Activated T-cell treated with anti-CD3 and anti-CD28 coated beads, Interleukin-2, amount 50 U/mL, for 72 hours (primary cell): Measurements from ENCODE around the gene OR6M1. TPM values are rescaled to one million over a fixed set of nuclear protein-coding genes. Genes with fewer than 3 reads are reported as not detected.

Experiments
- ATAC-seq, 2 donors: fragments of 150-1000 bp; cut with Tn5 transposase; replicated peaks in 1 of 2; 2 replicates each; pipeline ENCODE4 v1.10.0; 2021; ENCODE audit warnings: moderate library complexity in 2 of 2, mild to moderate bottlenecking in 1 of 2
- DNase-seq, 2 donors: peaks; one replicate each; pipeline ENCODE4 v3.0.0; 2021 to 2022; ENCODE audit warnings: mixed read lengths in 1 of 2
- H3K27ac Mint-ChIP-seq: one replicate; pipeline ENCODE4 v1.8.0; 2022; ENCODE audit warnings: mild to moderate bottlenecking, moderate library complexity, mixed read lengths
- H3K27me3 Mint-ChIP-seq: one replicate; pipeline ENCODE4 v1.8.0; 2022; ENCODE audit warnings: low read depth, mixed read lengths
- H3K36me3 Mint-ChIP-seq, 2 donors: one replicate each; pipeline ENCODE4 v1.8.0; 2022; ENCODE audit warnings: mixed read lengths in 2 of 2, mild to moderate bottlenecking in 1 of 2; ENCODE audit not compliant: insufficient read depth in 2 of 2
- H3K4me1 Mint-ChIP-seq: one replicate; pipeline ENCODE4 v1.8.0; 2022; ENCODE audit warnings: low read depth, mixed read lengths
- H3K4me3 Mint-ChIP-seq, 2 donors: one replicate each; pipeline ENCODE4 v1.8.0; 2022; ENCODE audit warnings: mild to moderate bottlenecking in 2 of 2, mixed read lengths in 2 of 2, moderate library complexity in 2 of 2
- H3K9me3 Mint-ChIP-seq, 2 donors: one replicate each; pipeline ENCODE4 v1.8.0; 2022; ENCODE audit warnings: mixed read lengths in 2 of 2
- total RNA-seq, 2 donors: library from RNA; stranded (reverse); gene quantifications; one replicate each; pipeline ENCODE4 v1.2.3, GENCODE V29; 2022

OR6M1 gene
- total RNA-seq, 2 donors from 2014 or later = not detected

DNA sequence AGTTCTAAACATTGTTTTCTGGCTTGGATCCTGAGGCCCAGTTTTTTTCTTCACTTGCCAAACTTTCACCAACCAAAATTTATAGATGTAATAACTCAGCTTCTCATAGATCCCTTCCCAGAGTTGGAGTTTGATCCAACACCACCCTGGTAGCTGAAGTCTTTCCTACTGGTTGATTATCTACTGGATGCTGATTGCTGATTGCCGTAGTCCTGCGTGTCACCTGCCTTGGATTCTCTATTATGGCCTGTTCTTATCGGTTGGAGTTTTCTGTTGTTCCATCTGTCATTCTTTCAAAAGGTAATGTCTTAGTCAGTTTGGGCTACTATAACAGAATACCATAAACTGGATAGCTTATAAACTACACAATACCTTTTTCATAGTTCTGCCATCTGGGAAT lies 34.5 kb downstream of the OR6M1 start:
- Mint-ChIP-seq H3K36me3 (no peaks in the 10 kb centered on the region), H3K4me3 (no peak overlapping the region), H3K27ac (no peak overlapping the region), H3K4me1 (no peaks in the 10 kb centered on the region), H3K27me3 (peaks cover under 1% of the 10 kb centered on the region), H3K9me3 (no peaks in the 10 kb centered on the region)
- DNase-seq (no peak), ATAC-seq (no peak)

DNA sequence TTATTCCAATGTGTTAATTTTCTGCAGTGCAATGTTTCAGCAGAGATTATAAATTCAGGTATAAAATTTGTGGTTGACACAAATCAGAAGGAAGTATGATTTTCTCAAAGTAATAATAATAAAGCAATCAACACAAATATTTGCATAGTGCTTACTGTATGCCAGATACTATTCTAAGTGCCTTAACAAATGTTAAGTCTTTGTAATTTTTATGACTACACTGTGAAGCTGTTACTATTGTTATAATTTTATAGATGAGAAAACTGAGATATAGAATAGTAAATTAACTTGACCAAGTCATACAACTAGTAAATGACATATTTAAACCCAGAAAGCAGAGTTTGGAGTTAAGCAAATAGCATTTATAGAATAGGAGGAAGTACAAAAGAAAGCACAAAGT lies 35.4 kb downstream of the OR6M1 start:
- Mint-ChIP-seq H3K4me1 (no peaks in the 10 kb centered on the region), H3K9me3 (no peaks in the 10 kb centered on the region), H3K27me3 (peaks cover 7% of the 10 kb centered on the region), H3K4me3 (no peak overlapping the region), H3K36me3 (no peaks in the 10 kb centered on the region), H3K27ac (no peak overlapping the region)
- DNase-seq = no peak
- ATAC-seq = no peak

- no peaks in the 10 kb centered on the region for H3K4me1 Mint-ChIP-seq
- H3K9me3 Mint-ChIP-seq = peaks cover 10 to 12% of the 10 kb centered on the region in 2 donors
- H3K36me3 Mint-ChIP-seq = peaks cover 4% of the 10 kb centered on the region in 2 donors
- no peak for DNase-seq
- no peak for ATAC-seq
- no peak overlapping the region for H3K27ac Mint-ChIP-seq
- H3K27me3 Mint-ChIP-seq = peaks cover 7% of the 10 kb centered on the region
- H3K4me3 Mint-ChIP-seq = no peak overlapping the region
Measured at GRCh38 chr11:123765601-123766000, 40.5 kb downstream of the OR6M1 start.

DNA sequence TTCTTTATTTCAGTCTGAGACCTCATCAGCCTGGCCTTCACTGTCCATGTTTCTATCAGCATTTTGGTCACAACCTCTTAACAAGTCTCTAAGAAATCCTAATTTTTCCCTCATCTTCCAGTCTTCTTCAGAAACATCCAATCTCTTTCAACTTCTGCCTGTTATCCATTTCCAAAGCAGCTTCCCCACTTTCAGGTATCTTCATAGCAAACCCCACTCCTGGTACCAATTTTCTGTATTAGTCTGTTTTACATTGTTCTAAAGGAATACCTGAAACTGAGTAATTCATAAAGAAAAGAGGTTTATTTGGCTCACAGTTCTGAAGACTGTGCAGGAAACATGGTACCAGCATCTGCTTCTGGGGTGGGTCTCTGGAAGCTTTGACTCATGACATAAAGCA lies 43.7 kb downstream of the OR6M1 start:
- DNase-seq = no peak
- Mint-ChIP-seq H3K36me3 (peaks cover 4% of the 10 kb centered on the region in 2 donors), H3K27me3 (peaks cover 21% of the 10 kb centered on the region), H3K4me3 (no peak overlapping the region), H3K9me3 (peaks cover 10 to 12% of the 10 kb centered on the region in 2 donors), H3K27ac (no peak overlapping the region), H3K4me1 (no peaks in the 10 kb centered on the region)
- ATAC-seq = no peak

DNA sequence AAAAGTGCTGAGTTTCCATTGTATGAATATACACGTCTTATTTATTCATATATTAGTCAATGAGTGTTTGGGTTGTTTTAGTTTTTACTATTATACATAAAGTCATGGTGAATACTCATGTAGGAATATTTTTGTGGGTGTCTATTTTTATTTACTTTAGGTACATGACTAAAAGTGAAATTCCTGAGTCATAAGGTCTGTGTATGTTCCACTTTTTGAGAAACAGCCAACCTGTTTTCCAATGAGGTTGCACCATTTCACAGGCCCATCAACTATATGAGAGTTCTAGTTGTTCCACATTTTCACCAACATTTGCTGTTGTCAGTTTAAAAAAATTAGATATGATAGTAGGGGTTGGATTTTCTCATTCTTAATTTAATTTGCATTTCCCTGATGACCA lies 45.3 kb downstream of the OR6M1 start:
- no peak for DNase-seq
- Mint-ChIP-seq H3K9me3 (peaks cover 10 to 12% of the 10 kb centered on the region in 2 donors), H3K4me3 (no peak overlapping the region), H3K4me1 (no peaks in the 10 kb centered on the region), H3K36me3 (peaks cover 4% of the 10 kb centered on the region in 2 donors), H3K27me3 (peaks cover 18% of the 10 kb centered on the region), H3K27ac (no peak overlapping the region)
- peak; percentile 37 to 52 for ATAC-seq

DNA sequence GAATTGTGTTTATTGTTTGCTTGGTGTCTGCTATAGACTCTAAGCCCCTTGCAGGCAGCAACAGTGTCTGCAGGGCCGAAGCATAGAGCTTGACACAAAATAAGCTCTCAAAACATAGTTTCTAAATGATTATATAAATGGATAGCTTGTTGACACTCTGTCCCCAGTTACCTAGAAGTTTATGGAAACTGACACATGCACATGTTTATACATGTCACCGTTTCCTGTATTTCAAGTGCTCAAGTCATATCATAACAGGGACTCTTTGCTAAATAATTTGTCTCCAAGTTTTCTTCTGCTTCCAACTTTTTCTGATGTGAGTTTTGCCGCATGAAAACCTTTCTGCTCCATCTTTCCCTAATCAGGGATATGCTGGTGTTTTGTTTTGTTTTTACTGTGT lies 48.2 kb downstream of the OR6M1 start:
- Mint-ChIP-seq H3K4me3 (no peak overlapping the region), H3K4me1 (peaks cover 5% of the 10 kb centered on the region), H3K27ac (no peak overlapping the region), H3K27me3 (peaks cover 20% of the 10 kb centered on the region), H3K36me3 (peaks cover 2 to 4% of the 10 kb centered on the region in 2 donors), H3K9me3 (peaks cover 4 to 11% of the 10 kb centered on the region in 2 donors)
- ATAC-seq (peak in 1 of 2 donors; percentile 47), DNase-seq (no peak)

DNA sequence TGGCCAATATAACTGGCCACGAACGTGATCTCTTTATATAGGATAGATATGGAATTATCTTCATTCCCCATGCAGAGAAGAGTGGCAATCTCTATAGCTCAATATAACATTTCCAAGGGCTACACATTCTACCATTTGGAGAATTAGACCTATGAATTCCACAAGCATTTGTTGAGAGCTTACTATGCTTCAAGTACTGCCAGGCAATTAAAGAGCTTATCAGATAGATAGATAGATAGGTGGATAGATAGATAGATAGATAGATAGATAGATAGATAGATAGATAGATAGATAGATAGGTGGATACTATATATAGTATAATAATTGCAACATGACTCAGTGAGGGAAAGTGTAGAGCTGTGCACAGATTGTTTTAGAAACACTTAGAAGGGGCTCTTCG lies 50.3 kb downstream of the OR6M1 start:
- Mint-ChIP-seq H3K27me3 (peaks cover 29% of the 10 kb centered on the region), H3K9me3 (no peaks in the 10 kb centered on the region), H3K27ac (no peak overlapping the region), H3K4me3 (no peak overlapping the region), H3K4me1 (peaks cover 5% of the 10 kb centered on the region), H3K36me3 (no peaks in the 10 kb centered on the region)
- no peak for DNase-seq
- ATAC-seq = no peak

Other genes starting within 250 kb of the OR6M1 start
- gene SCN3B, start 151.7 kb downstream of the OR6M1 start, total RNA-seq = under 1 TPM in 1 of 2 donors, not detected in 1; 0.05 TPM
- 10 to 100 TPM in 1 of 2 donors, 1 to 10 TPM in 1; 8.6 to 11.5 TPM for gene ZNF202, start 64.7 kb downstream of the OR6M1 start, total RNA-seq
- gene OR6X1, start 51.8 kb downstream of the OR6M1 start, total RNA-seq = not detected
- gene TMEM225, start 79.3 kb upstream of the OR6M1 start, total RNA-seq = not detected
- not detected for gene OR8D4, start 95.8 kb upstream of the OR6M1 start, total RNA-seq
- not detected for gene OR4D5, start 133.3 kb upstream of the OR6M1 start, total RNA-seq
- not detected for gene OR6T1, start 137.5 kb upstream of the OR6M1 start, total RNA-seq
- gene OR10S1, start 171.4 kb upstream of the OR6M1 start, total RNA-seq = not detected
- not detected for gene OR10G6, start 188.8 kb upstream of the OR6M1 start, total RNA-seq
- not detected for gene OR10G4, start 206.6 kb upstream of the OR6M1 start, total RNA-seq
- not detected for gene OR10G9, start 216.7 kb upstream of the OR6M1 start, total RNA-seq
- not detected for gene OR10G8, start 220.4 kb upstream of the OR6M1 start, total RNA-seq
- not detected for gene OR10G7, start 235.0 kb upstream of the OR6M1 start, total RNA-seq